CD4-positive, alpha-beta T cell (primary cell): Measurements from ENCODE around the gene SH3RF1. TPM values are rescaled to one million over a fixed set of nuclear protein-coding genes. Genes with fewer than 3 reads are reported as not detected.

ENCODE experiments used
- ATAC-seq: fragments of 200-7000 bp; cut with Tn5 transposase; one replicate; pipeline ENCODE4 v1.10.0; 2022; ENCODE audit warnings: mild to moderate bottlenecking; ENCODE audit not compliant: poor library complexity
- CTCF ChIA-PET: fragments of 350-600 bp; sonication (Branson Sonifier 250); formaldehyde crosslinking; loops from one replicate; lab custom pipeline; 2021; ENCODE audit warnings: antibody characterized with exemption, inconsistent platforms; lab: Charles Lee
- POLR2A ChIA-PET: fragments of 350-600 bp; sonication (Branson Sonifier 250); formaldehyde crosslinking; loops from one replicate; lab custom pipeline; 2021; ENCODE audit warnings: antibody characterized with exemption, inconsistent platforms; lab: Charles Lee
- DNase-seq, 14 experiments: peaks; one replicate each; pipeline ENCODE4 v3.0.0-alpha.2; 2013 to 2020; ENCODE audit warnings: mixed read lengths in 2 of 14
- H3K27ac ChIP-seq, 2 donors: one replicate each; pipeline versions ENCODE4 v1.5.1 to v1.7.0; 2013; ENCODE audit warnings: low read length in 2 of 2, low read depth in 1 of 2, mild to moderate bottlenecking in 1 of 2
- H3K27me3 ChIP-seq, 2 experiments: 1 replicate in 1 of 2; 2 replicates in 1 of 2; pipeline versions ENCODE4 v1.6.1 to v1.7.0; 2013; ENCODE audit warnings: low read length in 2 of 2, control low read depth in 1 of 2, mild to moderate bottlenecking in 1 of 2, moderate library complexity in 1 of 2; ENCODE audit not compliant: insufficient read depth in 2 of 2, control insufficient read depth in 1 of 2
- H3K36me3 ChIP-seq: one replicate; pipeline ENCODE4 v1.6.1; 2013; ENCODE audit warnings: low read length, control low read depth; ENCODE audit not compliant: insufficient read depth
- H3K4me1 ChIP-seq: one replicate; pipeline ENCODE4 v1.6.1; 2013; ENCODE audit warnings: low read length, control low read depth; ENCODE audit not compliant: insufficient read depth
- H3K4me3 ChIP-seq: one replicate; pipeline ENCODE4 v1.5.1; 2013; ENCODE audit warnings: mild to moderate bottlenecking, low read length, moderate library complexity
- H3K9me3 ChIP-seq, 2 experiments: 1 replicate in 1 of 2; 2 replicates in 1 of 2; pipeline versions ENCODE4 v1.6.1 to v1.7.0; 2013; ENCODE audit warnings: low read length in 2 of 2, mild to moderate bottlenecking in 2 of 2, control low read depth in 1 of 2, moderate library complexity in 1 of 2; ENCODE audit not compliant: control insufficient read depth in 1 of 2, insufficient read depth in 1 of 2
- H3K27ac Mint-ChIP-seq: one replicate; pipeline ENCODE4 v1.8.0; 2020; ENCODE audit warnings: mixed read lengths
- H3K27me3 Mint-ChIP-seq: one replicate; pipeline ENCODE4 v1.8.0; 2021; ENCODE audit warnings: mixed read lengths
- H3K36me3 Mint-ChIP-seq: one replicate; pipeline ENCODE4 v1.8.0; 2021; ENCODE audit warnings: low read depth, mixed read lengths
- H3K4me1 Mint-ChIP-seq: one replicate; pipeline ENCODE4 v1.8.0; 2021; ENCODE audit warnings: low read depth, mixed read lengths
- H3K4me3 Mint-ChIP-seq: one replicate; pipeline ENCODE4 v1.8.0; 2020; ENCODE audit warnings: mild to moderate bottlenecking, mixed read lengths
- H3K9me3 Mint-ChIP-seq: one replicate; pipeline ENCODE4 v1.8.0; 2020; ENCODE audit warnings: mixed read lengths
- CTCF ChIP-seq: fragments of 200-600 bp; IDR thresholded peaks from one replicate; pipeline ENCODE4 v1.8.0; 2022; ENCODE audit warnings: antibody characterized with exemption, mild to moderate bottlenecking
- intact Hi-C, 2 experiments: fragments of 100-400 bp; cut with DNase I in 1 of 2; cut with micrococcal nuclease in 1 of 2; formaldehyde crosslinking; loops; one replicate each; pipeline versions ENCODE4 v1.15.1 to v1.9.0; 2023 to 2025; cut with DNase I, micrococcal nuclease
- total RNA-seq, 174 experiments: library from RNA in 2 of 174; stranded (reverse) in 2 of 174; gene quantifications; one replicate each; pipeline ENCODE4 v1.2.3 and lab custom pipeline; 2021 to 2026

Gene SH3RF1
- total RNA-seq, 2 experiments from 2014 or later = 0.25 TPM; not detected in 1

GRCh38 chr4:169120624-169121023, 150.1 kb downstream of the SH3RF1 start:
- ATAC-seq = no peak
- CTCF ChIA-PET = no interaction called here
- no peaks in the 10 kb centered on the region for H3K9me3 ChIP-seq

GRCh38 chr4:169119536-169119935, 151.2 kb downstream of the SH3RF1 start:
- H3K9me3 Mint-ChIP-seq = no peaks in the 10 kb centered on the region
- H3K36me3 Mint-ChIP-seq = no peaks in the 10 kb centered on the region
- H3K27ac Mint-ChIP-seq = no peak overlapping the region
- no peaks in the 10 kb centered on the region for H3K4me1 Mint-ChIP-seq
- Histone ChIP-seq H3K36me3 (no peaks in the 10 kb centered on the region), H3K4me1 (no peaks in the 10 kb centered on the region), H3K4me3 (no peak overlapping the region), H3K27ac (no peak overlapping the region), H3K9me3 (no peaks in the 10 kb centered on the region), H3K27me3 (no peaks in the 10 kb centered on the region)
- ATAC-seq (no peak), DNase-seq (no peak)
- POLR2A ChIA-PET = no interaction called here
- intact Hi-C loops = no loop called here
- H3K4me3 Mint-ChIP-seq = no peak overlapping the region
- CTCF ChIA-PET = no interaction called here
- no peak for TF ChIP-seq CTCF
- no peaks in the 10 kb centered on the region for H3K27me3 Mint-ChIP-seq

More at GRCh38 chr4:169120624-169121023, 150.1 kb downstream of the SH3RF1 start:
- no peak for DNase-seq
- POLR2A ChIA-PET = no interaction called here
- Mint-ChIP-seq H3K27me3 (no peaks in the 10 kb centered on the region), H3K4me1 (no peaks in the 10 kb centered on the region), H3K27ac (no peak overlapping the region), H3K36me3 (no peaks in the 10 kb centered on the region), H3K9me3 (no peaks in the 10 kb centered on the region), H3K4me3 (no peak overlapping the region)
- no peaks in the 10 kb centered on the region for H3K27me3 ChIP-seq
- H3K36me3 ChIP-seq = no peaks in the 10 kb centered on the region
- intact Hi-C loops = no loop called here
- TF ChIP-seq CTCF = no peak
- no peaks in the 10 kb centered on the region for H3K4me1 ChIP-seq
- no peak overlapping the region for H3K4me3 ChIP-seq
- H3K27ac ChIP-seq = no peak overlapping the region

- no peaks in the 10 kb centered on the region for H3K9me3 Mint-ChIP-seq
- intact Hi-C loops = no loop called here
- no peaks in the 10 kb centered on the region for H3K27me3 Mint-ChIP-seq
- CTCF ChIA-PET = no interaction called here
- H3K9me3 ChIP-seq = no peaks in the 10 kb centered on the region
- POLR2A ChIA-PET = no interaction called here
- no peaks in the 10 kb centered on the region for H3K4me1 Mint-ChIP-seq
- H3K27ac Mint-ChIP-seq = no peak overlapping the region
- H3K36me3 Mint-ChIP-seq = no peaks in the 10 kb centered on the region
- H3K27me3 ChIP-seq = no peaks in the 10 kb centered on the region
- H3K4me3 Mint-ChIP-seq = no peak overlapping the region
- ATAC-seq = no peak
- no peaks in the 10 kb centered on the region for H3K36me3 ChIP-seq
- TF ChIP-seq CTCF = no peak
- H3K4me1 ChIP-seq = no peaks in the 10 kb centered on the region
- H3K4me3 ChIP-seq = no peak overlapping the region
- H3K27ac ChIP-seq = no peak overlapping the region
- DNase-seq = no peak
Measured at GRCh38 chr4:169117591-169118081, 153.1 kb downstream of the SH3RF1 start.
